Subcutaneous abdominal adipose tissue (tissue), 5 donors: Measurements from ENCODE around the gene TMEM63A.

Experiments
- H3K27ac ChIP-seq: one replicate; pipeline ENCODE4 v1.7.0; 2013; ENCODE audit warnings: low read depth, mild to moderate bottlenecking, inconsistent platforms, low read length, moderate library complexity
- H3K27me3 ChIP-seq, 5 donors: one replicate each; pipeline ENCODE4 v1.7.0; 2013; ENCODE audit warnings: low read length in 5 of 5, inconsistent platforms in 1 of 5; ENCODE audit not compliant: control insufficient read depth in 5 of 5, insufficient read depth in 4 of 5
- H3K36me3 ChIP-seq, 5 donors: one replicate each; pipeline ENCODE4 v1.7.0; 2013; ENCODE audit warnings: low read length in 5 of 5; ENCODE audit not compliant: control insufficient read depth in 5 of 5, insufficient read depth in 5 of 5
- H3K4me1 ChIP-seq, 5 donors: one replicate each; pipeline ENCODE4 v1.7.0; 2013; ENCODE audit warnings: low read length in 5 of 5, mild to moderate bottlenecking in 3 of 5, moderate library complexity in 1 of 5; ENCODE audit not compliant: control insufficient read depth in 5 of 5, insufficient read depth in 5 of 5
- H3K4me3 ChIP-seq, 5 donors: one replicate each; pipeline ENCODE4 v1.7.0; 2013; ENCODE audit warnings: low read length in 5 of 5, low read depth in 1 of 5
- H3K9ac ChIP-seq, 5 donors: one replicate each; pipeline ENCODE4 v1.7.0; 2013; ENCODE audit warnings: low read length in 5 of 5, mild to moderate bottlenecking in 4 of 5, moderate library complexity in 3 of 5
- H3K9me3 ChIP-seq, 5 donors: one replicate each; pipeline ENCODE4 v1.7.0; 2013; ENCODE audit warnings: low read length in 5 of 5; ENCODE audit not compliant: control insufficient read depth in 5 of 5
- donor health status: healthy.
- donor health status: healthy.
- donor health status: healthy.
- donor health status: healthy.
- donor health status: healthy.

The TMEM63A gene

GRCh38 chr1:225909477-225909876 is 27.3 kb upstream of the TMEM63A start:
- no peak overlapping the region for H3K27ac ChIP-seq
- no peak overlapping the region for H3K9ac ChIP-seq
- H3K36me3 ChIP-seq: peaks cover 0 to 4% (median 0%) of the 10 kb centered on the region in 5 donors
- H3K4me3 ChIP-seq: no peak overlapping the region
- no peaks in the 10 kb centered on the region for H3K27me3 ChIP-seq
- H3K4me1 ChIP-seq: peaks cover 0 to 12% (median 5%) of the 10 kb centered on the region in 5 donors
- no peaks in the 10 kb centered on the region for H3K9me3 ChIP-seq

GRCh38 chr1:225908773-225909172 is 26.6 kb upstream of the TMEM63A start:
- Histone ChIP-seq H3K27me3 (no peaks in the 10 kb centered on the region), H3K9ac (no peak overlapping the region), H3K36me3 (peaks cover 0 to 3% (median 0%) of the 10 kb centered on the region in 5 donors), H3K4me1 (peaks cover 0 to 12% (median 5%) of the 10 kb centered on the region in 5 donors), H3K4me3 (no peak overlapping the region), H3K9me3 (no peaks in the 10 kb centered on the region), H3K27ac (no peak overlapping the region)

- Histone ChIP-seq H3K4me1 (peaks cover 0 to 12% (median 5%) of the 10 kb centered on the region in 5 donors), H3K9me3 (no peaks in the 10 kb centered on the region), H3K36me3 (peaks cover 0 to 3% (median 0%) of the 10 kb centered on the region in 5 donors), H3K27me3 (no peaks in the 10 kb centered on the region), H3K9ac (no peak overlapping the region), H3K4me3 (no peak overlapping the region), H3K27ac (no peak overlapping the region)
Measured at GRCh38 chr1:225908013-225908640, 25.9 kb upstream of the TMEM63A start.

GRCh38 chr1:225907341-225907740 is 25.2 kb upstream of the TMEM63A start:
- Histone ChIP-seq H3K27me3 (no peaks in the 10 kb centered on the region), H3K27ac (no peak overlapping the region), H3K9me3 (no peaks in the 10 kb centered on the region), H3K36me3 (no peaks in the 10 kb centered on the region), H3K4me1 (peaks cover 0 to 12% (median 5%) of the 10 kb centered on the region in 5 donors), H3K9ac (no peak overlapping the region), H3K4me3 (no peak overlapping the region)

GRCh38 chr1:225906467-225906866 is 24.3 kb upstream of the TMEM63A start:
- no peak overlapping the region for H3K4me3 ChIP-seq
- H3K27me3 ChIP-seq: no peaks in the 10 kb centered on the region
- peaks cover 0 to 7% (median 1%) of the 10 kb centered on the region in 5 donors for H3K4me1 ChIP-seq
- no peak overlapping the region for H3K27ac ChIP-seq
- no peaks in the 10 kb centered on the region for H3K9me3 ChIP-seq
- no peak overlapping the region for H3K9ac ChIP-seq
- H3K36me3 ChIP-seq: no peaks in the 10 kb centered on the region

GRCh38 chr1:225903623-225904022 is 21.4 kb upstream of the TMEM63A start:
- H3K9me3 ChIP-seq: no peaks in the 10 kb centered on the region
- H3K9ac ChIP-seq: no peak overlapping the region
- H3K4me1 ChIP-seq: peaks cover 0 to 3% (median 0%) of the 10 kb centered on the region in 5 donors
- no peaks in the 10 kb centered on the region for H3K27me3 ChIP-seq
- H3K27ac ChIP-seq: no peak overlapping the region
- no peak overlapping the region for H3K4me3 ChIP-seq
- H3K36me3 ChIP-seq: no peaks in the 10 kb centered on the region

GRCh38 chr1:225899044-225899925 is 17.1 kb upstream of the TMEM63A start:
- Histone ChIP-seq H3K9ac (no peak overlapping the region), H3K27me3 (no peaks in the 10 kb centered on the region), H3K9me3 (no peaks in the 10 kb centered on the region), H3K36me3 (no peaks in the 10 kb centered on the region), H3K4me3 (no peak overlapping the region), H3K27ac (no peak overlapping the region), H3K4me1 (peaks cover 0 to 3% (median 0%) of the 10 kb centered on the region in 5 donors)

- Histone ChIP-seq H3K9me3 (no peaks in the 10 kb centered on the region), H3K4me3 (no peak overlapping the region), H3K9ac (no peak overlapping the region), H3K27ac (no peak overlapping the region), H3K27me3 (no peaks in the 10 kb centered on the region), H3K4me1 (peaks cover 0 to 3% (median 0%) of the 10 kb centered on the region in 5 donors), H3K36me3 (no peaks in the 10 kb centered on the region)
Measured at GRCh38 chr1:225897595-225898514, 15.7 kb upstream of the TMEM63A start.

GRCh38 chr1:225896937-225897549 is 14.9 kb upstream of the TMEM63A start:
- Histone ChIP-seq H3K27ac (no peak overlapping the region), H3K4me1 (peaks cover 0 to 3% (median 0%) of the 10 kb centered on the region in 5 donors), H3K27me3 (no peaks in the 10 kb centered on the region), H3K4me3 (no peak overlapping the region), H3K36me3 (no peaks in the 10 kb centered on the region), H3K9ac (no peak overlapping the region), H3K9me3 (no peaks in the 10 kb centered on the region)
